GM23338 (cell line): ENCODE data around the gene TMEM8B. TPM values are rescaled to one million over a fixed set of nuclear protein-coding genes. Genes with fewer than 3 reads are reported as not detected.

ENCODE experiments used
- ATAC-seq: fragments of 200-7000 bp; cut with Tn5 transposase; 3 replicates; pipeline ENCODE4 v1.9.1; 2020
- DNase-seq: peaks from one replicate; pipeline ENCODE4 v3.0.0-alpha.2; 2015; ENCODE audit warnings: low spot score
- H2AFZ ChIP-seq: fragments of 200-600 bp; sonication (generic); 2 replicates; pipeline ENCODE4 v1.8.0; 2016; ENCODE audit warnings: antibody characterized with exemption, mild to moderate bottlenecking, moderate library complexity
- H3F3A ChIP-seq: fragments of 200-600 bp; sonication (generic); replicated peaks from 2 replicates; pipeline ENCODE4 v1.8.0; 2017; ENCODE audit warnings: antibody characterized with exemption, mixed run types, low read depth
- H3K27ac ChIP-seq: fragments of 200-600 bp; sonication (generic); 2 replicates; pipeline ENCODE4 v1.6.1; 2016; ENCODE audit warnings: low read depth
- H3K27me3 ChIP-seq: fragments of 200-600 bp; sonication (generic); 2 replicates; pipeline ENCODE4 v1.8.0; 2016; ENCODE audit warnings: mild to moderate bottlenecking, mixed run types, moderate library complexity; ENCODE audit not compliant: insufficient read depth
- H3K36me3 ChIP-seq: fragments of 200-600 bp; sonication (generic); 2 replicates; pipeline ENCODE4 v1.8.0; 2016; ENCODE audit warnings: mild to moderate bottlenecking; ENCODE audit not compliant: insufficient read depth
- H3K4me1 ChIP-seq: fragments of 200-600 bp; sonication (generic); 2 replicates; pipeline ENCODE4 v1.8.0; 2016; ENCODE audit warnings: mild to moderate bottlenecking, moderate library complexity; ENCODE audit not compliant: insufficient read depth
- H3K4me2 ChIP-seq: fragments of 200-600 bp; sonication (generic); 2 replicates; pipeline ENCODE4 v1.7.1; 2017; ENCODE audit warnings: mixed run types
- H3K4me3 ChIP-seq: fragments of 200-600 bp; sonication (generic); 2 replicates; pipeline ENCODE4 v1.6.1; 2016; ENCODE audit warnings: mixed run types
- H3K79me2 ChIP-seq: fragments of 200-600 bp; sonication (generic); replicated peaks from 2 replicates; pipeline ENCODE4 v1.8.0; 2017; ENCODE audit warnings: mild to moderate bottlenecking; ENCODE audit not compliant: insufficient read depth
- H3K9me2 ChIP-seq: fragments of 200-600 bp; sonication (generic); 2 replicates; pipeline ENCODE4 v1.8.0; 2017; ENCODE audit not compliant: insufficient read depth
- H4K20me1 ChIP-seq: fragments of 200-600 bp; sonication (generic); replicated peaks from 2 replicates; pipeline ENCODE4 v1.8.0; 2017; ENCODE audit warnings: mild to moderate bottlenecking; ENCODE audit not compliant: insufficient read depth
- H3K27ac Mint-ChIP-seq: 2 replicates; pipeline ENCODE4 v1.8.0; 2020; ENCODE audit warnings: inconsistent platforms, mild to moderate bottlenecking, moderate library complexity, mixed read lengths
- H3K27me3 Mint-ChIP-seq: 3 replicates; pipeline ENCODE4 v1.8.0; 2022; ENCODE audit warnings: low read depth, mild to moderate bottlenecking, moderate library complexity, mixed read lengths, inconsistent platforms; ENCODE audit not compliant: insufficient read depth, poor library complexity
- H3K36me3 Mint-ChIP-seq: 3 replicates; pipeline ENCODE4 v1.8.0; 2021; ENCODE audit warnings: low read depth, mild to moderate bottlenecking, inconsistent platforms, moderate library complexity, mixed read lengths
- H3K4me1 Mint-ChIP-seq: 3 replicates; pipeline ENCODE4 v1.8.0; 2020; ENCODE audit warnings: mild to moderate bottlenecking, inconsistent platforms, mixed read lengths
- H3K4me3 Mint-ChIP-seq: 3 replicates; pipeline ENCODE4 v1.8.0; 2021; ENCODE audit warnings: moderate library complexity, mild to moderate bottlenecking, inconsistent platforms, mixed read lengths
- H3K9me3 Mint-ChIP-seq: 3 replicates; pipeline ENCODE4 v1.8.0; 2020; ENCODE audit warnings: moderate library complexity, mild to moderate bottlenecking, inconsistent platforms, mixed read lengths
- CREB1 ChIP-seq: fragments of 250-450 bp; sonication (Bioruptor Pico); IDR thresholded peaks from 2 replicates; pipeline ENCODE4 v1.5.0; 2020; ENCODE audit warnings: low read depth, mild to moderate bottlenecking, moderate library complexity
- EZH2phosphoT487 ChIP-seq: fragments of 200-600 bp; sonication (generic); IDR thresholded peaks from one replicate; pipeline ENCODE4 v1.8.1; 2018; ENCODE audit warnings: antibody characterized with exemption; ENCODE audit not compliant: unreplicated experiment
- JUNB ChIP-seq: IDR thresholded peaks from one replicate; pipeline ENCODE4 v1.6.1; 2016; ENCODE audit warnings: antibody characterized with exemption; ENCODE audit not compliant: unreplicated experiment
- NANOG ChIP-seq: IDR thresholded peaks from 2 replicates; pipeline ENCODE4 v1.6.1; 2016; ENCODE audit warnings: antibody characterized with exemption, borderline replicate concordance
- POLR2AphosphoS5 ChIP-seq: IDR thresholded peaks from 2 replicates; pipeline ENCODE4 v1.6.1; 2016; ENCODE audit warnings: antibody characterized with exemption, low read depth
- STAT1 ChIP-seq: IDR thresholded peaks from one replicate; pipeline ENCODE4 v1.6.1; 2016; ENCODE audit warnings: antibody characterized with exemption; ENCODE audit not compliant: unreplicated experiment
- ZNF114 ChIP-seq: fragments of 250-450 bp; sonication (Bioruptor Pico); IDR thresholded peaks from 2 replicates; pipeline ENCODE4 v1.5.0; 2020; ENCODE audit warnings: mild to moderate bottlenecking, moderate library complexity
- polyA plus RNA-seq: library from polyadenylated mRNA; unstranded; fragments of >200 nt; fragmentation: Nextera tagmentation; extraction: Ambion mirVana; gene quantifications from 2 replicates; pipeline ENCODE4 v1.2.1, GENCODE V29; 2016
- total RNA-seq: library from RNA; depleted of rRNA; stranded (reverse); fragments of >200 nt; shearing (Covaris generic); gene quantifications from 2 replicates; pipeline ENCODE4 v1.2.3, GENCODE V29; 2014
- TF ChIP-seq, protein P1 (sequence below), 2 experiments: fragments of 200-600 bp in 1 of 2; sonication (generic) in 1 of 2; conservative IDR thresholded peaks; 2 replicates each; pipeline versions ENCODE4 v1.5.1 to v1.6.1; 2016 to 2017; ENCODE audit warnings: antibody characterized with exemption in 2 of 2, low read depth in 2 of 2, mild to moderate bottlenecking in 2 of 2, moderate library complexity in 1 of 2
- TF ChIP-seq, protein P2 (sequence below): IDR thresholded peaks from 2 replicates; pipeline ENCODE4 v1.6.1; 2016; ENCODE audit warnings: antibody characterized with exemption
- TF ChIP-seq, protein P3 (sequence below): fragments of 250-450 bp; sonication (Bioruptor Pico); IDR thresholded peaks from 2 replicates; pipeline ENCODE4 v1.5.0; 2020; ENCODE audit warnings: mild to moderate bottlenecking, moderate library complexity
- TF ChIP-seq, protein P4 (sequence below): IDR thresholded peaks from one replicate; pipeline ENCODE4 v1.6.1; 2018; ENCODE audit warnings: antibody characterized with exemption; ENCODE audit not compliant: unreplicated experiment

The TMEM8B gene
- total and polyA plus RNA-seq, 2 experiments from 2014 or later = 4.2 to 5.5 TPM

DNA sequence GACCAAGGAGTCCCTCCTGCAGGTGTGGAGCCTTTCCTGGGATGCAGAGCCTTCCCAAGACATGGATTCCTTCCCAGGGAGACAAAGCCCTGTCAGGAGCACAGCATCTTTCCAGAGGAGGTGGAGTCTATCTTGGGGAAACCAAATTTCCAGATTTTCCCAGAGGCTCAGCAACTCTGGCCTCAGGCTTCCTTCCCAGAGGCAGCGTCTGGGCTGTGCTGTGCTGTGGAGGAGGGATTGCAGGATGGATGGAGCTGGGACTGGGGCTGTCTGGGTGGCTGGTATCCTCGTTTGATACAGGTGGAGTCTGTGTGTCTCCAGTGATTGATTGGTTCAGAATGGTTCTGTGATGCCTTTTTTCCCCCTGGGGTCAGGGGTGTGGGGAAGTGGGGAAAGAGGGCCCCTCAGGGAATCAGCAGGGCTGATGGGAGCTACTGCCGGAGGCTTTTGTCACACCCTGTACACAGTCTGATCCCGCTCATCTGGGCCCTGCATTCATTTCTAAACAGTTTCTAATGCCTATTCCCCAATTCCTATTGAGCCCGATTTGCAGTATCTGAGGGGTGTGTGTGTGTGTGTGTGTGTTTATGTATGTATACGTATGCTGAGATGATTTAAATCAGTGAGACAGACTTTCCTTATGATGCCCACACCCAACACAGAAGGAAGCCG lies 25.2 kb downstream of the TMEM8B start:
- H4K20me1 ChIP-seq = no peaks in the 10 kb centered on the region
- Mint-ChIP-seq H3K27me3 (peaks cover 3% of the 10 kb centered on the region), H3K9me3 (no peaks in the 10 kb centered on the region), H3K36me3 (no peaks in the 10 kb centered on the region), H3K4me3 (no peak overlapping the region), H3K27ac (no peak overlapping the region), H3K4me1 (no peaks in the 10 kb centered on the region)
- DNase-seq (no peak), ATAC-seq (no peak)
- no peaks in the 10 kb centered on the region for H3K36me3 ChIP-seq
- H3K4me1 ChIP-seq = no peaks in the 10 kb centered on the region
- no peaks in the 10 kb centered on the region for H3F3A ChIP-seq
- no peak overlapping the region for H3K4me3 ChIP-seq
- no peaks in the 10 kb centered on the region for H3K9me2 ChIP-seq
- TF ChIP-seq ZNF114 = no peak
- TF ChIP-seq, protein P1, sequence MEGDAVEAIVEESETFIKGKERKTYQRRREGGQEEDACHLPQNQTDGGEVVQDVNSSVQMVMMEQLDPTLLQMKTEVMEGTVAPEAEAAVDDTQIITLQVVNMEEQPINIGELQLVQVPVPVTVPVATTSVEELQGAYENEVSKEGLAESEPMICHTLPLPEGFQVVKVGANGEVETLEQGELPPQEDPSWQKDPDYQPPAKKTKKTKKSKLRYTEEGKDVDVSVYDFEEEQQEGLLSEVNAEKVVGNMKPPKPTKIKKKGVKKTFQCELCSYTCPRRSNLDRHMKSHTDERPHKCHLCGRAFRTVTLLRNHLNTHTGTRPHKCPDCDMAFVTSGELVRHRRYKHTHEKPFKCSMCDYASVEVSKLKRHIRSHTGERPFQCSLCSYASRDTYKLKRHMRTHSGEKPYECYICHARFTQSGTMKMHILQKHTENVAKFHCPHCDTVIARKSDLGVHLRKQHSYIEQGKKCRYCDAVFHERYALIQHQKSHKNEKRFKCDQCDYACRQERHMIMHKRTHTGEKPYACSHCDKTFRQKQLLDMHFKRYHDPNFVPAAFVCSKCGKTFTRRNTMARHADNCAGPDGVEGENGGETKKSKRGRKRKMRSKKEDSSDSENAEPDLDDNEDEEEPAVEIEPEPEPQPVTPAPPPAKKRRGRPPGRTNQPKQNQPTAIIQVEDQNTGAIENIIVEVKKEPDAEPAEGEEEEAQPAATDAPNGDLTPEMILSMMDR (conservative IDR thresholded peaks at IDR 0.05; ENCODE audit: low read depth in 2 of 2) = no peak
- no peak for TF ChIP-seq EZH2phosphoT487
- no peak for TF ChIP-seq CREB1 (CRISPR knock-in tag)
- no peak for TF ChIP-seq STAT1
- TF ChIP-seq, protein P2, sequence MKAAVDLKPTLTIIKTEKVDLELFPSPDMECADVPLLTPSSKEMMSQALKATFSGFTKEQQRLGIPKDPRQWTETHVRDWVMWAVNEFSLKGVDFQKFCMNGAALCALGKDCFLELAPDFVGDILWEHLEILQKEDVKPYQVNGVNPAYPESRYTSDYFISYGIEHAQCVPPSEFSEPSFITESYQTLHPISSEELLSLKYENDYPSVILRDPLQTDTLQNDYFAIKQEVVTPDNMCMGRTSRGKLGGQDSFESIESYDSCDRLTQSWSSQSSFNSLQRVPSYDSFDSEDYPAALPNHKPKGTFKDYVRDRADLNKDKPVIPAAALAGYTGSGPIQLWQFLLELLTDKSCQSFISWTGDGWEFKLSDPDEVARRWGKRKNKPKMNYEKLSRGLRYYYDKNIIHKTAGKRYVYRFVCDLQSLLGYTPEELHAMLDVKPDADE = no peak
- TF ChIP-seq, protein P3, sequence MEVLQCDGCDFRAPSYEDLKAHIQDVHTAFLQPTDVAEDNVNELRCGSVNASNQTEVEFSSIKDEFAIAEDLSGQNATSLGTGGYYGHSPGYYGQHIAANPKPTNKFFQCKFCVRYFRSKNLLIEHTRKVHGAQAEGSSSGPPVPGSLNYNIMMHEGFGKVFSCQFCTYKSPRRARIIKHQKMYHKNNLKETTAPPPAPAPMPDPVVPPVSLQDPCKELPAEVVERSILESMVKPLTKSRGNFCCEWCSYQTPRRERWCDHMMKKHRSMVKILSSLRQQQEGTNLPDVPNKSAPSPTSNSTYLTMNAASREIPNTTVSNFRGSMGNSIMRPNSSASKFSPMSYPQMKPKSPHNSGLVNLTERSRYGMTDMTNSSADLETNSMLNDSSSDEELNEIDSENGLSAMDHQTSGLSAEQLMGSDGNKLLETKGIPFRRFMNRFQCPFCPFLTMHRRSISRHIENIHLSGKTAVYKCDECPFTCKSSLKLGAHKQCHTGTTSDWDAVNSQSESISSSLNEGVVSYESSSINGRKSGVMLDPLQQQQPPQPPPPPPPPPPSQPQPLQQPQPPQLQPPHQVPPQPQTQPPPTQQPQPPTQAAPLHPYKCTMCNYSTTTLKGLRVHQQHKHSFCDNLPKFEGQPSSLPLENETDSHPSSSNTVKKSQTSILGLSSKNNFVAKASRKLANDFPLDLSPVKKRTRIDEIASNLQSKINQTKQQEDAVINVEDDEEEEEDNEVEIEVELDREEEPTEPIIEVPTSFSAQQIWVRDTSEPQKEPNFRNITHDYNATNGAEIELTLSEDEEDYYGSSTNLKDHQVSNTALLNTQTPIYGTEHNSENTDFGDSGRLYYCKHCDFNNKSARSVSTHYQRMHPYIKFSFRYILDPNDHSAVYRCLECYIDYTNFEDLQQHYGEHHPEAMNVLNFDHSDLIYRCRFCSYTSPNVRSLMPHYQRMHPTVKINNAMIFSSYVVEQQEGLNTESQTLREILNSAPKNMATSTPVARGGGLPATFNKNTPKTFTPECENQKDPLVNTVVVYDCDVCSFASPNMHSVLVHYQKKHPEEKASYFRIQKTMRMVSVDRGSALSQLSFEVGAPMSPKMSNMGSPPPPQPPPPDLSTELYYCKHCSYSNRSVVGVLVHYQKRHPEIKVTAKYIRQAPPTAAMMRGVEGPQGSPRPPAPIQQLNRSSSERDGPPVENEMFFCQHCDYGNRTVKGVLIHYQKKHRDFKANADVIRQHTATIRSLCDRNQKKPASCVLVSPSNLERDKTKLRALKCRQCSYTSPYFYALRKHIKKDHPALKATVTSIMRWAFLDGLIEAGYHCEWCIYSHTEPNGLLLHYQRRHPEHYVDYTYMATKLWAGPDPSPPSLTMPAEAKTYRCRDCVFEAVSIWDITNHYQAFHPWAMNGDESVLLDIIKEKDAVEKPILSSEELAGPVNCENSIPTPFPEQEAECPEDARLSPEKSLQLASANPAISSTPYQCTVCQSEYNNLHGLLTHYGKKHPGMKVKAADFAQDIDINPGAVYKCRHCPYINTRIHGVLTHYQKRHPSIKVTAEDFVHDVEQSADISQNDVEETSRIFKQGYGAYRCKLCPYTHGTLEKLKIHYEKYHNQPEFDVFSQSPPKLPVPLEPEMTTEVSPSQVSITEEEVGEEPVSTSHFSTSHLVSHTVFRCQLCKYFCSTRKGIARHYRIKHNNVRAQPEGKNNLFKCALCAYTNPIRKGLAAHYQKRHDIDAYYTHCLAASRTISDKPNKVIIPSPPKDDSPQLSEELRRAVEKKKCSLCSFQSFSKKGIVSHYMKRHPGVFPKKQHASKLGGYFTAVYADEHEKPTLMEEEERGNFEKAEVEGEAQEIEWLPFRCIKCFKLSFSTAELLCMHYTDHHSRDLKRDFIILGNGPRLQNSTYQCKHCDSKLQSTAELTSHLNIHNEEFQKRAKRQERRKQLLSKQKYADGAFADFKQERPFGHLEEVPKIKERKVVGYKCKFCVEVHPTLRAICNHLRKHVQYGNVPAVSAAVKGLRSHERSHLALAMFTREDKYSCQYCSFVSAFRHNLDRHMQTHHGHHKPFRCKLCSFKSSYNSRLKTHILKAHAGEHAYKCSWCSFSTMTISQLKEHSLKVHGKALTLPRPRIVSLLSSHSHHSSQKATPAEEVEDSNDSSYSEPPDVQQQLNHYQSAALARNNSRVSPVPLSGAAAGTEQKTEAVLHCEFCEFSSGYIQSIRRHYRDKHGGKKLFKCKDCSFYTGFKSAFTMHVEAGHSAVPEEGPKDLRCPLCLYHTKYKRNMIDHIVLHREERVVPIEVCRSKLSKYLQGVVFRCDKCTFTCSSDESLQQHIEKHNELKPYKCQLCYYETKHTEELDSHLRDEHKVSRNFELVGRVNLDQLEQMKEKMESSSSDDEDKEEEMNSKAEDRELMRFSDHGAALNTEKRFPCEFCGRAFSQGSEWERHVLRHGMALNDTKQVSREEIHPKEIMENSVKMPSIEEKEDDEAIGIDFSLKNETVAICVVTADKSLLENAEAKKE (CRISPR knock-in tag) = no peak
- TF ChIP-seq NANOG = no peak
- TF ChIP-seq, protein P4, sequence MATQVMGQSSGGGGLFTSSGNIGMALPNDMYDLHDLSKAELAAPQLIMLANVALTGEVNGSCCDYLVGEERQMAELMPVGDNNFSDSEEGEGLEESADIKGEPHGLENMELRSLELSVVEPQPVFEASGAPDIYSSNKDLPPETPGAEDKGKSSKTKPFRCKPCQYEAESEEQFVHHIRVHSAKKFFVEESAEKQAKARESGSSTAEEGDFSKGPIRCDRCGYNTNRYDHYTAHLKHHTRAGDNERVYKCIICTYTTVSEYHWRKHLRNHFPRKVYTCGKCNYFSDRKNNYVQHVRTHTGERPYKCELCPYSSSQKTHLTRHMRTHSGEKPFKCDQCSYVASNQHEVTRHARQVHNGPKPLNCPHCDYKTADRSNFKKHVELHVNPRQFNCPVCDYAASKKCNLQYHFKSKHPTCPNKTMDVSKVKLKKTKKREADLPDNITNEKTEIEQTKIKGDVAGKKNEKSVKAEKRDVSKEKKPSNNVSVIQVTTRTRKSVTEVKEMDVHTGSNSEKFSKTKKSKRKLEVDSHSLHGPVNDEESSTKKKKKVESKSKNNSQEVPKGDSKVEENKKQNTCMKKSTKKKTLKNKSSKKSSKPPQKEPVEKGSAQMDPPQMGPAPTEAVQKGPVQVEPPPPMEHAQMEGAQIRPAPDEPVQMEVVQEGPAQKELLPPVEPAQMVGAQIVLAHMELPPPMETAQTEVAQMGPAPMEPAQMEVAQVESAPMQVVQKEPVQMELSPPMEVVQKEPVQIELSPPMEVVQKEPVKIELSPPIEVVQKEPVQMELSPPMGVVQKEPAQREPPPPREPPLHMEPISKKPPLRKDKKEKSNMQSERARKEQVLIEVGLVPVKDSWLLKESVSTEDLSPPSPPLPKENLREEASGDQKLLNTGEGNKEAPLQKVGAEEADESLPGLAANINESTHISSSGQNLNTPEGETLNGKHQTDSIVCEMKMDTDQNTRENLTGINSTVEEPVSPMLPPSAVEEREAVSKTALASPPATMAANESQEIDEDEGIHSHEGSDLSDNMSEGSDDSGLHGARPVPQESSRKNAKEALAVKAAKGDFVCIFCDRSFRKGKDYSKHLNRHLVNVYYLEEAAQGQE = no peak
- TF ChIP-seq POLR2AphosphoS5 = no peak
- no peak for TF ChIP-seq JUNB
- no peaks in the 10 kb centered on the region for H3K79me2 ChIP-seq
- H3K4me2 ChIP-seq = no peak overlapping the region
- H3K27ac ChIP-seq = no peak overlapping the region
- no peak overlapping the region for H2AFZ ChIP-seq
- H3K27me3 ChIP-seq = no peaks in the 10 kb centered on the region
